HEK293 (cell line): ENCODE data around the gene MRPL41.
A peak's percentile ranks its signal among the peaks of the same experiment; 100 is the strongest.

Experiments used
- EGR2 ChIP-seq: fragments of 450-650 bp; formaldehyde crosslinking; IDR thresholded peaks from 2 replicates; pipeline ENCODE4 v1.5.1; 2016; ENCODE audit warnings: low read depth, missing biosample characterization, missing genetic modification characterization
- OVOL3 ChIP-seq: fragments of 450-650 bp; formaldehyde crosslinking; IDR thresholded peaks from 2 replicates; pipeline ENCODE4 v1.5.1; 2016; ENCODE audit warnings: missing biosample characterization, missing genetic modification characterization
- PBX3 ChIP-seq: sonication (generic); formaldehyde crosslinking; IDR thresholded peaks from 2 replicates; pipeline ENCODE4 v1.8.1; 2022; ENCODE audit warnings: mild to moderate bottlenecking, moderate library complexity, missing genetic modification reagents
- PRDM4 ChIP-seq: fragments of 450-650 bp; formaldehyde crosslinking; IDR thresholded peaks from 2 replicates; pipeline ENCODE4 v1.5.1; 2017; ENCODE audit warnings: missing biosample characterization, missing genetic modification characterization
- SP2 ChIP-seq: fragments of 450-650 bp; formaldehyde crosslinking; IDR thresholded peaks from 2 replicates; pipeline ENCODE4 v1.5.1; 2016; ENCODE audit warnings: missing biosample characterization, missing genetic modification characterization
- ZBTB1 ChIP-seq: fragments of 450-650 bp; formaldehyde crosslinking; IDR thresholded peaks from 2 replicates; pipeline ENCODE4 v1.5.1; 2016; ENCODE audit warnings: missing biosample characterization, missing genetic modification characterization
- ZNF202 ChIP-seq: fragments of 450-650 bp; formaldehyde crosslinking; IDR thresholded peaks from 2 replicates; pipeline ENCODE4 v1.5.1; 2016; ENCODE audit warnings: missing biosample characterization, missing genetic modification characterization, borderline replicate concordance
- ZNF211 ChIP-seq: fragments of 450-650 bp; formaldehyde crosslinking; IDR thresholded peaks from 2 replicates; pipeline ENCODE4 v1.5.1; 2016; ENCODE audit warnings: low read depth, missing biosample characterization, missing genetic modification characterization
- ZNF274 ChIP-seq, 2 experiments: fragments of 200-500 bp in 1 of 2; fragments of 450-650 bp in 1 of 2; sonication (Bioruptor generic) in 1 of 2; formaldehyde crosslinking in 1 of 2; IDR thresholded peaks; 2 replicates each; pipeline versions ENCODE4 v1.5.1 to v1.6.1; 2014 to 2016; ENCODE audit warnings: borderline replicate concordance in 1 of 2, inconsistent platforms in 1 of 2, low read length in 1 of 2, missing biosample characterization in 1 of 2, missing genetic modification characterization in 1 of 2
- ZNF362 ChIP-seq: fragments of 450-650 bp; formaldehyde crosslinking; IDR thresholded peaks from 2 replicates; pipeline ENCODE4 v1.5.1; 2016; ENCODE audit warnings: missing biosample characterization, missing genetic modification characterization
- ZNF449 ChIP-seq: fragments of 450-650 bp; formaldehyde crosslinking; IDR thresholded peaks from 2 replicates; pipeline ENCODE4 v1.5.1; 2017; ENCODE audit warnings: missing biosample characterization, mild to moderate bottlenecking, missing genetic modification characterization, moderate library complexity
- ZNF501 ChIP-seq: fragments of 450-650 bp; formaldehyde crosslinking; IDR thresholded peaks from 2 replicates; pipeline ENCODE4 v1.5.1; 2016; ENCODE audit warnings: missing biosample characterization, missing genetic modification characterization
- ZNF510 ChIP-seq: fragments of 450-650 bp; formaldehyde crosslinking; IDR thresholded peaks from 2 replicates; pipeline ENCODE4 v1.5.1; 2018; ENCODE audit warnings: mild to moderate bottlenecking, missing genetic modification characterization, missing biosample characterization; ENCODE audit not compliant: insufficient replicate concordance
- ZNF544 ChIP-seq: fragments of 450-650 bp; formaldehyde crosslinking; IDR thresholded peaks from 2 replicates; pipeline ENCODE4 v1.5.0; 2017; ENCODE audit warnings: missing biosample characterization, missing genetic modification characterization
- ZNF555 ChIP-seq: fragments of 450-650 bp; formaldehyde crosslinking; conservative IDR thresholded peaks from 2 replicates; pipeline ENCODE4 v1.5.1; 2017; ENCODE audit warnings: missing biosample characterization, mild to moderate bottlenecking, missing genetic modification characterization, inconsistent platforms
- ZNF600 ChIP-seq: fragments of 450-650 bp; formaldehyde crosslinking; IDR thresholded peaks from 2 replicates; pipeline ENCODE4 v1.5.1; 2016; ENCODE audit warnings: missing biosample characterization, missing genetic modification characterization
- ZNF610 ChIP-seq: fragments of 450-650 bp; formaldehyde crosslinking; IDR thresholded peaks from 2 replicates; pipeline ENCODE4 v1.5.1; 2016; ENCODE audit warnings: missing biosample characterization, missing genetic modification characterization, borderline replicate concordance
- ZNF660 ChIP-seq: fragments of 450-650 bp; IDR thresholded peaks from 2 replicates; pipeline ENCODE4 v1.5.1; 2018; ENCODE audit warnings: missing biosample characterization, mild to moderate bottlenecking, missing genetic modification characterization
- ZNF692 ChIP-seq: fragments of 450-650 bp; formaldehyde crosslinking; IDR thresholded peaks from 2 replicates; pipeline ENCODE4 v1.5.1; 2016; ENCODE audit warnings: missing biosample characterization, missing genetic modification characterization
- ZNF785 ChIP-seq: fragments of 450-650 bp; formaldehyde crosslinking; IDR thresholded peaks from 2 replicates; pipeline ENCODE4 v1.5.1; 2016; ENCODE audit warnings: missing biosample characterization, missing genetic modification characterization
- ZXDB ChIP-seq: fragments of 450-650 bp; formaldehyde crosslinking; IDR thresholded peaks from 2 replicates; pipeline ENCODE4 v1.5.1; 2016; ENCODE audit warnings: missing biosample characterization, missing genetic modification characterization

The MRPL41 gene

GRCh38 chr9:137590469-137591383 lies 39.0 kb downstream of the MRPL41 start, which contains the start of gene ZMYND19 (continued):
- TF ChIP-seq ZNF692 (tag by site-specific recombination) (peak; percentile 64), ZNF510 (tag by site-specific recombination) (no peak), PRDM4 (tag by site-specific recombination) (no peak), ZNF610 (peak; percentile 55; the same call in 1 of the 2 replicates), ZNF555 (no peak), ZNF274 (IDR thresholded peaks at IDR 0.05; ENCODE audit: low read length) (no peak), ZNF274 (tag by site-specific recombination; IDR thresholded peaks at IDR 0.05; ENCODE audit: borderline replicate concordance) (no peak), ZNF211 (no peak), ZNF449 (tag by site-specific recombination) (0 out of 2 replicates have a peak, but pooled peaks have one; percentile 28), ZNF785 (tag by site-specific recombination) (peak; percentile 52; the same call in 1 of the 2 replicates), PBX3 (CRISPR knock-in tag) (peak; percentile 54; the same call in 1 of the 2 replicates), ZNF202 (tag by site-specific recombination) (no peak), ZNF362 (tag by site-specific recombination) (0 out of 2 replicates have a peak, but pooled peaks have one; percentile 42), ZNF600 (tag by site-specific recombination) (peak; percentile 47; the same call in 1 of the 2 replicates), EGR2 (tag by site-specific recombination) (peak; percentile 65), ZXDB (tag by site-specific recombination) (peak; percentile 60), ZNF544 (tag by site-specific recombination) (no peak), ZNF660 (tag by site-specific recombination) (no peak; the same call in 1 of the 2 replicates), SP2 (tag by site-specific recombination) (peak; percentile 68), OVOL3 (no peak), ZNF501 (tag by site-specific recombination) (0 out of 2 replicates have a peak, but pooled peaks have one; percentile 66), ZBTB1 (tag by site-specific recombination) (peak; percentile 57; the same call in 1 of the 2 replicates)
